SK-N-SH treated with all-trans-retinoic acid at 6 μM for 48 hours (cell line): ENCODE measurements around the gene G0S2.

Source experiments
- ATAC-seq: fragments of 200-7000 bp; cut with Tn5 transposase; 3 replicates; pipeline ENCODE4 v1.9.1; 2020; ENCODE audit warnings: mild to moderate bottlenecking, moderate library complexity
- ARNTL ChIP-seq: fragments of 450-650 bp; formaldehyde crosslinking; IDR thresholded peaks from 2 replicates; pipeline ENCODE4 v1.5.0; 2020; ENCODE audit warnings: low read depth, mild to moderate bottlenecking, moderate library complexity, borderline replicate concordance
- BACH2 ChIP-seq: fragments of 250-450 bp; sonication (Bioruptor Pico); IDR thresholded peaks from 2 replicates; pipeline ENCODE4 v1.9.0; 2021; ENCODE audit warnings: mild to moderate bottlenecking, borderline replicate concordance
- CREB5 ChIP-seq: fragments of 250-450 bp; sonication (Bioruptor Pico); IDR thresholded peaks from 2 replicates; pipeline ENCODE4 v1.5.1; 2020; ENCODE audit warnings: low read depth, mild to moderate bottlenecking, moderate library complexity
- CSDC2 ChIP-seq: fragments of 250-450 bp; sonication (Bioruptor Pico); IDR thresholded peaks from 2 replicates; pipeline ENCODE4 v1.5.0; 2020; ENCODE audit warnings: mild to moderate bottlenecking, moderate library complexity
- CSRNP3 ChIP-seq: fragments of 250-450 bp; sonication (Bioruptor Pico); IDR thresholded peaks from 2 replicates; pipeline ENCODE4 v1.5.1; 2021; ENCODE audit warnings: mild to moderate bottlenecking, moderate library complexity
- GLIS3 ChIP-seq: fragments of 250-450 bp; sonication (Bioruptor Pico); IDR thresholded peaks from 2 replicates; pipeline ENCODE4 v1.5.0; 2020; ENCODE audit warnings: mild to moderate bottlenecking, moderate library complexity
- ISL1 ChIP-seq: fragments of 250-450 bp; sonication (Bioruptor Pico); IDR thresholded peaks from 2 replicates; pipeline ENCODE4 v2.1.2; 2022; ENCODE audit warnings: mild to moderate bottlenecking, moderate library complexity
- OSR1 ChIP-seq: fragments of 250-450 bp; sonication (Bioruptor Pico); IDR thresholded peaks from 2 replicates; pipeline ENCODE4 v1.8.0; 2022; ENCODE audit warnings: moderate library complexity, mild to moderate bottlenecking, inconsistent platforms
- POU6F1 ChIP-seq: fragments of 250-450 bp; sonication (Bioruptor Pico); IDR thresholded peaks from 2 replicates; pipeline ENCODE4 v1.8.0; 2021; ENCODE audit warnings: low read depth, mild to moderate bottlenecking, moderate library complexity, borderline replicate concordance
- PPARA ChIP-seq: fragments of 250-450 bp; sonication (Bioruptor Pico); IDR thresholded peaks from 2 replicates; pipeline ENCODE4 v1.5.0; 2020; ENCODE audit warnings: mild to moderate bottlenecking, borderline replicate concordance
- RARB ChIP-seq: fragments of 250-450 bp; sonication (Bioruptor Pico); IDR thresholded peaks from 2 replicates; pipeline ENCODE4 v1.8.0; 2021; ENCODE audit warnings: mild to moderate bottlenecking, moderate library complexity
- TCF4 ChIP-seq: fragments of 250-450 bp; sonication (Bioruptor Pico); IDR thresholded peaks from 2 replicates; pipeline ENCODE4 v1.8.0; 2021; ENCODE audit warnings: mild to moderate bottlenecking, moderate library complexity, borderline replicate concordance
- TOX ChIP-seq: fragments of 250-450 bp; sonication (Bioruptor Pico); IDR thresholded peaks from 2 replicates; pipeline ENCODE4 v1.8.0; 2021; ENCODE audit warnings: mild to moderate bottlenecking, moderate library complexity, borderline replicate concordance
- TSHZ2 ChIP-seq: fragments of 250-450 bp; sonication (Bioruptor Pico); IDR thresholded peaks from 2 replicates; pipeline ENCODE4 v1.5.0; 2020; ENCODE audit warnings: mild to moderate bottlenecking, moderate library complexity
- ZC3H10 ChIP-seq: fragments of 250-450 bp; sonication (Bioruptor Pico); IDR thresholded peaks from 2 replicates; pipeline ENCODE4 v1.5.1; 2021; ENCODE audit warnings: mild to moderate bottlenecking, moderate library complexity
- ZFP3 ChIP-seq: fragments of 250-450 bp; sonication (Bioruptor Pico); IDR thresholded peaks from 2 replicates; pipeline ENCODE4 v1.5.0; 2020; ENCODE audit warnings: mild to moderate bottlenecking, moderate library complexity
- ZNF70 ChIP-seq: fragments of 450-650 bp; formaldehyde crosslinking; IDR thresholded peaks from 2 replicates; pipeline ENCODE4 v1.5.0; 2020; ENCODE audit warnings: mild to moderate bottlenecking, moderate library complexity
- ZNF8 ChIP-seq: fragments of 450-650 bp; formaldehyde crosslinking; IDR thresholded peaks from 2 replicates; pipeline ENCODE4 v1.5.0; 2020; ENCODE audit warnings: mild to moderate bottlenecking, moderate library complexity
- TF ChIP-seq, protein P1 (sequence below): fragments of 250-450 bp; sonication (Bioruptor Pico); IDR thresholded peaks from 2 replicates; pipeline ENCODE4 v1.8.0; 2020; ENCODE audit warnings: mild to moderate bottlenecking, moderate library complexity, borderline replicate concordance

Gene G0S2

DNA sequence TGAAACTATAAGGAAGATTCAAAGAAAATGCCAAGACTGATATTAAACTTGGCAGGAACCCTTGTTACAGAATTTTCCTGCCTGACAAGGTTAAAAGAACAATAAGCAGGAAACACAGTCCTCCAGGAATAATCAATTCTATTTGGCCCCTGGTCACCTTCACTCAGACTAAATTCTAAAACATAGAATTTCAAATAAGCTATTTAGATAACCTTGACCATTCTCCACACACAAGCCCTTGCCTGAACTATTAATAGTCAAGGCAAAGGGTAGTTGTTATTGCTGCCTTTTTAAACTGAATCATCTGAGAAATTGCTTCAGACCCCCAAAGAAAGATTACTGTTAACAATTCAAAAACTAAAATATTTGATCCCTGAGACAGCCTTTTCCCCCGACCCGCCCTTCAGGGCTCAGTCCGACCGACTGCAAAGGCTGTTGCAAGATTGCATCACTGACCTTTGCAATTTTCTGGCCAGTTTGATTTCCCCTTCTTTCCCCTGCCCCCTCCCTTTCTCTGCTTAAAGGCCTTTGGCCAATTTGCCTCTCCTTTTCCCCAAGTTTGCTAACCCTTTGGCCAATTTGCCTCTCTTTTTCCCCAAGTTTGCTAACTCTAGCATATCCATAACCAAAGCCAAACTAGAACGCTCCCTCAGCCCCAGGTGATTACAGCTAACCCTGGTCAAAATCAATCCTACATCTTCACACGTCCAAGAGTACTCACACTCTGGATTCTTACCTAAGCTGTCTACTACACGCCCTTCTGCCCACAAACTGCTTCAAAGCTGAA is 1.4 kb upstream of the G0S2 start (continued):
- no peak for TF ChIP-seq CSRNP3 (CRISPR knock-in tag)

DNA sequence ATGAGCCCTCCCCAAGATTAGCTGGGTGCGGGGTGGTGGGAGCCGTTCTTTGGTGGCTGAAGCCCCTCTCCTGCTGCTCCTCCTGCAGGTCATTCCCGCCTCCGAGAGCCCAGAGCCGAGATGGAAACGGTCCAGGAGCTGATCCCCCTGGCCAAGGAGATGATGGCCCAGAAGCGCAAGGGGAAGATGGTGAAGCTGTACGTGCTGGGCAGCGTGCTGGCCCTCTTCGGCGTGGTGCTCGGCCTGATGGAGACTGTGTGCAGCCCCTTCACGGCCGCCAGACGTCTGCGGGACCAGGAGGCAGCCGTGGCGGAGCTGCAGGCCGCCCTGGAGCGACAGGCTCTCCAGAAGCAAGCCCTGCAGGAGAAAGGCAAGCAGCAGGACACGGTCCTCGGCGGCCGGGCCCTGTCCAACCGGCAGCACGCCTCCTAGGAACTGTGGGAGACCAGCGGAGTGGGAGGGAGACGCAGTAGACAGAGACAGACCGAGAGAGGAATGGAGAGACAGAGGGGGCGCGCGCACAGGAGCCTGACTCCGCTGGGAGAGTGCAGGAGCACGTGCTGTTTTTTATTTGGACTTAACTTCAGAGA is 448 bp downstream of the G0S2 start:
- peak; percentile 80 for ATAC-seq
- TF ChIP-seq BACH2 (CRISPR knock-in tag) (no peak), POU6F1 (CRISPR knock-in tag) (no peak), TOX (CRISPR knock-in tag) (no peak), GLIS3 (CRISPR knock-in tag) (no peak), ISL1 (CRISPR knock-in tag) (no peak), TCF4 (CRISPR knock-in tag) (no peak), CSDC2 (CRISPR knock-in tag) (no peak), OSR1 (no peak)
- TF ChIP-seq, protein P1, sequence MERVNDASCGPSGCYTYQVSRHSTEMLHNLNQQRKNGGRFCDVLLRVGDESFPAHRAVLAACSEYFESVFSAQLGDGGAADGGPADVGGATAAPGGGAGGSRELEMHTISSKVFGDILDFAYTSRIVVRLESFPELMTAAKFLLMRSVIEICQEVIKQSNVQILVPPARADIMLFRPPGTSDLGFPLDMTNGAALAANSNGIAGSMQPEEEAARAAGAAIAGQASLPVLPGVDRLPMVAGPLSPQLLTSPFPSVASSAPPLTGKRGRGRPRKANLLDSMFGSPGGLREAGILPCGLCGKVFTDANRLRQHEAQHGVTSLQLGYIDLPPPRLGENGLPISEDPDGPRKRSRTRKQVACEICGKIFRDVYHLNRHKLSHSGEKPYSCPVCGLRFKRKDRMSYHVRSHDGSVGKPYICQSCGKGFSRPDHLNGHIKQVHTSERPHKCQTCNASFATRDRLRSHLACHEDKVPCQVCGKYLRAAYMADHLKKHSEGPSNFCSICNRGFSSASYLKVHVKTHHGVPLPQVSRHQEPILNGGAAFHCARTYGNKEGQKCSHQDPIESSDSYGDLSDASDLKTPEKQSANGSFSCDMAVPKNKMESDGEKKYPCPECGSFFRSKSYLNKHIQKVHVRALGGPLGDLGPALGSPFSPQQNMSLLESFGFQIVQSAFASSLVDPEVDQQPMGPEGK, result no peak

DNA sequence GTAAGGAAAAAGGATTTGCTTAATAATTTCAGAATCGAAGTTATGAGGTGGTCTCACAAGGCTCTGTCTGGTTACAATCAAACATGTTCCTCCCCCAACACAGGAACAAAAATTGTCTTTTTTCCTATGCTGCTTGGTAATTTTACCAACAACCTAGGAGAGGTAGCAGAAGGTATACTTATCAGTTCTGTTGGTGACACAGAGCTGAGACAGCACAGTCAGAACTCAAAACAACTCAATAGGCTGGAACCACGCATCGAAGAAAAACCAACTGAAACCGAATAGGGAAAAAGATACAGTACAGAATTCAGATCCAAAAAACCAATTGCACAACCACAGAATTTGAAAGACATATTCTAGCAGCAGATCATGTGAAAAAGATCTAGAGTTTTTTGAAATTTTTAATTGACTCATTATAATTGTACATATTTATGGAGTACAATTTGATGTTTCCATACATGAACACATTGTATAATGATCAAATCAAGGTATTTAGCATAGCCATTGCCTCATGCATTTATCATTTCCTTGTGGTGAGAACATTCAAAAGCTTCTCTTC is 3.8 kb downstream of the G0S2 start:
- ATAC-seq, result no peak
- TF ChIP-seq ZFP3 (no peak), RARB (CRISPR knock-in tag) (no peak), CREB5 (no peak), TCF4 (CRISPR knock-in tag) (no peak), CSDC2 (CRISPR knock-in tag) (no peak), GLIS3 (CRISPR knock-in tag) (no peak), ARNTL (CRISPR knock-in tag) (no peak), POU6F1 (CRISPR knock-in tag) (no peak), ZC3H10 (CRISPR knock-in tag) (no peak)
- TF ChIP-seq, protein P1, result no peak

- ATAC-seq, result no peak
- no peak for TF ChIP-seq PPARA
- no peak for TF ChIP-seq BACH2 (CRISPR knock-in tag)
- TF ChIP-seq TSHZ2 (CRISPR knock-in tag), result no peak
- TF ChIP-seq POU6F1 (CRISPR knock-in tag), result no peak
- TF ChIP-seq ZNF70 (CRISPR knock-in tag), result no peak
- TF ChIP-seq ZC3H10 (CRISPR knock-in tag), result no peak
- TF ChIP-seq TCF4 (CRISPR knock-in tag), result no peak
- TF ChIP-seq ISL1 (CRISPR knock-in tag), result no peak
- TF ChIP-seq ZNF8 (CRISPR knock-in tag), result no peak
Measured at GRCh38 chr1:209685821-209686220, 10.6 kb downstream of the G0S2 start.
